WTC11 (cell line): ENCODE data around the gene NCKAP5. TPM values are rescaled to one million over a fixed set of nuclear protein-coding genes. Genes with fewer than 3 reads are reported as not detected.

ENCODE experiments used
- ATAC-seq: fragments of 200-7000 bp; cut with Tn5 transposase; 2 replicates; pipeline ENCODE4 v1.10.0; 2021; ENCODE audit warnings: mild to moderate bottlenecking, moderate library complexity
- CTCF ChIA-PET: fragments of 300-600 bp; sonication (Branson Sonifier 250); formaldehyde crosslinking; loops from one replicate; lab custom pipeline; 2021; ENCODE audit warnings: antibody characterized with exemption; lab: Charles Lee
- POLR2A ChIA-PET: fragments of 350-600 bp; sonication (Branson Sonifier 250); formaldehyde crosslinking; loops from one replicate; lab custom pipeline; 2021; ENCODE audit warnings: antibody characterized with exemption; lab: Charles Lee
- DNase-seq: peaks from one replicate; pipeline ENCODE4 v3.0.0; 2021; ENCODE audit warnings: low spot score
- H3K27ac Mint-ChIP-seq: 2 replicates; pipeline ENCODE4 v1.8.0; 2021; ENCODE audit warnings: mixed read lengths
- H3K27me3 Mint-ChIP-seq: 2 replicates; pipeline ENCODE4 v1.8.0; 2021; ENCODE audit warnings: low read depth, mild to moderate bottlenecking, moderate library complexity, mixed read lengths
- H3K36me3 Mint-ChIP-seq: 2 replicates; pipeline ENCODE4 v1.8.0; 2021; ENCODE audit warnings: mixed read lengths
- H3K4me1 Mint-ChIP-seq: 2 replicates; pipeline ENCODE4 v1.8.0; 2022; ENCODE audit warnings: mixed read lengths
- H3K4me3 Mint-ChIP-seq: 2 replicates; pipeline ENCODE4 v1.8.0; 2021; ENCODE audit warnings: mild to moderate bottlenecking, moderate library complexity, mixed read lengths
- H3K9me3 Mint-ChIP-seq: 2 replicates; pipeline ENCODE4 v1.8.0; 2021; ENCODE audit warnings: mixed read lengths
- AR ChIP-seq: fragments of 250-450 bp; sonication (Bioruptor Pico); IDR thresholded peaks from 2 replicates; pipeline ENCODE4 v1.9.0; 2021; ENCODE audit warnings: mild to moderate bottlenecking
- ATF1 ChIP-seq: sonication (generic); formaldehyde crosslinking; IDR thresholded peaks from 2 replicates; pipeline ENCODE4 v1.8.1; 2023; ENCODE audit warnings: mild to moderate bottlenecking, moderate library complexity, missing genetic modification reagents
- ATF3 ChIP-seq: sonication (generic); formaldehyde crosslinking; conservative IDR thresholded peaks from 2 replicates; pipeline ENCODE4 v1.8.1; 2022; ENCODE audit warnings: mild to moderate bottlenecking, missing genetic modification reagents
- ESRRA ChIP-seq: sonication (generic); formaldehyde crosslinking; IDR thresholded peaks from 2 replicates; pipeline ENCODE4 v1.8.1; 2022; ENCODE audit warnings: mild to moderate bottlenecking, missing genetic modification reagents, borderline replicate concordance
- FOXP1 ChIP-seq: sonication (generic); formaldehyde crosslinking; IDR thresholded peaks from 2 replicates; pipeline ENCODE4 v1.8.0; 2022; ENCODE audit warnings: missing genetic modification reagents, mild to moderate bottlenecking, moderate library complexity, borderline replicate concordance
- GRHL2 ChIP-seq: fragments of 250-450 bp; sonication (Bioruptor Pico); IDR thresholded peaks from 2 replicates; pipeline ENCODE4 v1.8.0; 2022; ENCODE audit warnings: mild to moderate bottlenecking, moderate library complexity; ENCODE audit not compliant: insufficient replicate concordance, severe bottlenecking
- HMGA2 ChIP-seq: fragments of 250-450 bp; sonication (Bioruptor Pico); IDR thresholded peaks from 2 replicates; pipeline ENCODE4 v1.4.0; 2021; ENCODE audit warnings: mild to moderate bottlenecking, moderate library complexity
- IRF2 ChIP-seq: sonication (generic); formaldehyde crosslinking; IDR thresholded peaks from 2 replicates; pipeline ENCODE4 v1.8.0; 2022; ENCODE audit warnings: low read depth, missing genetic modification reagents, borderline replicate concordance
- MAX ChIP-seq: sonication (generic); formaldehyde crosslinking; IDR thresholded peaks from 2 replicates; pipeline ENCODE4 v1.8.0; 2022; ENCODE audit warnings: mild to moderate bottlenecking, missing genetic modification reagents
- NR1H2 ChIP-seq: sonication (generic); formaldehyde crosslinking; IDR thresholded peaks from 2 replicates; pipeline ENCODE4 v1.9.0; 2021; ENCODE audit warnings: mild to moderate bottlenecking, moderate library complexity, missing genetic modification reagents
- NR2C2 ChIP-seq: sonication (generic); formaldehyde crosslinking; IDR thresholded peaks from 2 replicates; pipeline ENCODE4 v1.8.0; 2022; ENCODE audit warnings: mild to moderate bottlenecking, missing genetic modification reagents
- PRDM15 ChIP-seq: sonication (generic); formaldehyde crosslinking; IDR thresholded peaks from 2 replicates; pipeline ENCODE4 v1.8.0; 2022; ENCODE audit warnings: missing genetic modification reagents
- RELA ChIP-seq: sonication (generic); formaldehyde crosslinking; IDR thresholded peaks from 2 replicates; pipeline ENCODE4 v1.8.1; 2022; ENCODE audit warnings: missing genetic modification reagents, mild to moderate bottlenecking, borderline replicate concordance
- RORB ChIP-seq: fragments of 250-450 bp; sonication (Bioruptor Pico); IDR thresholded peaks from 2 replicates; pipeline ENCODE4 v1.9.0; 2021; ENCODE audit warnings: mild to moderate bottlenecking
- STAT6 ChIP-seq: sonication (generic); formaldehyde crosslinking; conservative IDR thresholded peaks from 2 replicates; pipeline ENCODE4 v1.8.1; 2023; ENCODE audit warnings: mild to moderate bottlenecking, low read depth, missing genetic modification reagents, moderate library complexity
- TCF7 ChIP-seq: sonication (generic); formaldehyde crosslinking; IDR thresholded peaks from 2 replicates; pipeline ENCODE4 v1.8.0; 2022; ENCODE audit warnings: mild to moderate bottlenecking, low read depth, missing genetic modification reagents, moderate library complexity
- TP53 ChIP-seq: sonication (generic); formaldehyde crosslinking; IDR thresholded peaks from 2 replicates; pipeline ENCODE4 v1.8.1; 2023; ENCODE audit warnings: mild to moderate bottlenecking, missing genetic modification reagents
- USF2 ChIP-seq: sonication (generic); formaldehyde crosslinking; IDR thresholded peaks from 2 replicates; pipeline ENCODE4 v1.8.1; 2023; ENCODE audit warnings: mild to moderate bottlenecking, missing genetic modification reagents, moderate library complexity
- ZNF121 ChIP-seq: sonication (generic); formaldehyde crosslinking; IDR thresholded peaks from 2 replicates; pipeline ENCODE4 v1.8.0; 2023; ENCODE audit warnings: missing genetic modification reagents
- ZNF232 ChIP-seq: sonication (generic); formaldehyde crosslinking; IDR thresholded peaks from 2 replicates; pipeline ENCODE4 v1.8.0; 2022; ENCODE audit warnings: mild to moderate bottlenecking, missing genetic modification reagents
- ZNF512 ChIP-seq: sonication (generic); formaldehyde crosslinking; IDR thresholded peaks from 2 replicates; pipeline ENCODE4 v1.8.1; 2022; ENCODE audit warnings: missing genetic modification reagents, borderline replicate concordance
- total RNA-seq: library from RNA; stranded (reverse); gene quantifications from 3 replicates; pipeline ENCODE4 v1.2.3, GENCODE V29; 2021

Gene NCKAP5
- total RNA-seq, 1 experiment from 2014 or later: 0.55 TPM

GRCh38 chr2:132937629-132938028, 630.6 kb downstream of the NCKAP5 start (continued):
- TF ChIP-seq STAT6 (CRISPR knock-in tag) (no peak), ZNF121 (no peak), RORB (CRISPR knock-in tag) (no peak), IRF2 (CRISPR knock-in tag) (no peak), ATF3 (no peak), USF2 (CRISPR knock-in tag) (no peak), FOXP1 (CRISPR knock-in tag) (no peak)

GRCh38 chr2:132936791-132937190, 631.5 kb downstream of the NCKAP5 start:
- TF ChIP-seq IRF2 (CRISPR knock-in tag) (no peak), TP53 (no peak), ATF1 (CRISPR knock-in tag) (no peak), ATF3 (no peak), NR1H2 (CRISPR knock-in tag) (no peak)
- TF ChIP-seq, all 79 proteins: peak for 0
- no peaks in the 10 kb centered on the region for H3K36me3 Mint-ChIP-seq
- CTCF ChIA-PET: no interaction called here

GRCh38 chr2:132936261-132936660, 632.0 kb downstream of the NCKAP5 start:
- POLR2A ChIA-PET: no interaction called here
- ATAC-seq (no peak), DNase-seq (no peak)
- Mint-ChIP-seq H3K27me3 (no peaks in the 10 kb centered on the region; the same call in 1 of the 2 replicates), H3K4me1 (no peaks in the 10 kb centered on the region), H3K36me3 (no peaks in the 10 kb centered on the region), H3K9me3 (0 out of 2 replicates have a peak, but pooled peaks cover 7% of the 10 kb centered on the region), H3K27ac (no peak overlapping the region), H3K4me3 (no peak overlapping the region)
- CTCF ChIA-PET: no interaction called here
- TF ChIP-seq GRHL2 (CRISPR knock-in tag) (no peak), RELA (CRISPR knock-in tag) (no peak), NR2C2 (CRISPR knock-in tag) (no peak), PRDM15 (no peak), HMGA2 (CRISPR knock-in tag) (no peak), AR (CRISPR knock-in tag) (no peak), ESRRA (no peak), TCF7 (CRISPR knock-in tag) (no peak), ZNF232 (CRISPR knock-in tag) (no peak), MAX (CRISPR knock-in tag) (no peak), ZNF512 (CRISPR knock-in tag) (no peak)

More at GRCh38 chr2:132936791-132937190, 631.5 kb downstream of the NCKAP5 start:
- Mint-ChIP-seq H3K27me3 (no peaks in the 10 kb centered on the region; the same call in 1 of the 2 replicates), H3K27ac (no peak overlapping the region), H3K9me3 (0 out of 2 replicates have a peak, but pooled peaks cover 7% of the 10 kb centered on the region), H3K4me1 (no peaks in the 10 kb centered on the region), H3K4me3 (no peak overlapping the region)
- POLR2A ChIA-PET: no interaction called here
- no peak for ATAC-seq
- no peak for DNase-seq
